NCI-H526 (cell line): ENCODE measurements around the gene FAM210B.
"Not testable (repeated sequence)": the region's sequence is repeated elsewhere in the genome, so short reads cannot be mapped to it uniquely, and the experiment has no call there.

ENCODE experiments used
- DNase-seq, 2 experiments: peaks; one replicate each; lab custom pipeline; 2025; lab: John Stamatoyannopoulos, UW

Gene FAM210B, protein sequence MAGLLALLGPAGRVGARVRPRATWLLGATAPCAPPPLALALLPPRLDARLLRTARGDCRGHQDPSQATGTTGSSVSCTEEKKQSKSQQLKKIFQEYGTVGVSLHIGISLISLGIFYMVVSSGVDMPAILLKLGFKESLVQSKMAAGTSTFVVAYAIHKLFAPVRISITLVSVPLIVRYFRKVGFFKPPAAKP

GRCh38 chr20:56358600-56359211 is at the start of gene FAM210B:
FAM210B (plus strand) TSS chr20:56358974; CDS start chr20:56359006, 32 bp downstream.
- DNase-seq = peak; percentile 73 to 95

DNA sequence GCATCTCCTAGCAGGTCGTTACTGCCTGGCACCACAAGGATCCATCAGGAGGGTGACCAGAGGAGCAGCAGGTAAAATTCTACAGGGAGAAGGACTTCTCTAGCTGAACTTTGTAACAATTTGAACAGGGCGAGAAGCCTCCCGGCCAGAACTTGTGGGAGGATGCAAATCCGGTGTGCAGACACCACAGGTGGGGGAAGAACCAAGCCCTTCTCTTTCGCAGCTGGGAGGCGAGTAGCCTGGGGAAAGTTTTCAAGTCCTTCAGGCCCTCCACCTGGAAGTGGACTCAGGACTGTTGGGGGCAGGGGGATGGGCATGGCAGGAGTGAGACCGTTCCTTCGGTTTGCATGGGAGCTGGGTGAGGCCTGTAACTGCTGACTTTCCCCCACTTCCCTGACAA is 42.7 kb upstream of the FAM210B start:
- DNase-seq = peak in 1 of 2 experiments; percentile 8

DNA sequence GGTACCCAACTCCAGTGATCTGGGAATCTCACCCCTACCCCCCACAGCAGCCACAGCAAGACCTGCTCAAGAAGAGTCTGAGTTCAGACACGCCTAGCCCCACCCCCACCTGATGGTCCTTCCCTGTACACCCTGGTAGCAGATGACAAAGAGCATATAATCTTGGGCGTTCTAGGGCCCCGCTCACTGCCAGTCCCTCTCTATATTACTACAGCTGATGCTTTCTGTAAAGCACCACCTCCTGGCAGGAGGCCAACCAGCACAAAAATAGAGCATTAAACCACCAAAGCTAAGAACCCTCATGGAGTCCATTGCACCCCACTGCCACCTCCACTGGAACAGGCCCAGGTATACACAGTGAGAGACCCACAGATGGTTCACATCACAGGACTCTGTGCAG is 42.3 kb upstream of the FAM210B start:
- DNase-seq = no peak

DNA sequence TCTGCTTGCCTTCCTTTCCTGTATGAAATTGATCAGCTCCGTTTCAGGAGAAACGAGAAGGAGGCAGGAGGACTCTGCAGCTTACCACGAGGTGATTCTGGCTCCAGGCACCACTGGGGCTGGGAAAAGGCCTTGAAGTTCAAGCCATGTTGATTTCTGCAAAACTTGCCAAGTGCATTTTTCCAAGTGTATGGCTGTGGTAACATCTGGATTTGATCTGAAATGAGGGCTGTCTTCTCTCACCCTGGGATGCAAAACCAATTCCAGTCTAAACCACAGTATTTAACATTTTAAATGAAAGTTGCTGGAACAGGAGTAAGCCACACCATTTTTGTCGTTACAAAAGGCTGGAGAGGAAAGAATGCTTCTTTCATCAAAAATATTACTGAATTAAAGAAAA is 36.1 kb upstream of the FAM210B start:
- DNase-seq = no peak

- DNase-seq = no peak
Measured at GRCh38 chr20:56323206-56323605, 35.6 kb upstream of the FAM210B start.

- DNase-seq = no peak
Measured at GRCh38 chr20:56323656-56324055, 35.1 kb upstream of the FAM210B start.

DNA sequence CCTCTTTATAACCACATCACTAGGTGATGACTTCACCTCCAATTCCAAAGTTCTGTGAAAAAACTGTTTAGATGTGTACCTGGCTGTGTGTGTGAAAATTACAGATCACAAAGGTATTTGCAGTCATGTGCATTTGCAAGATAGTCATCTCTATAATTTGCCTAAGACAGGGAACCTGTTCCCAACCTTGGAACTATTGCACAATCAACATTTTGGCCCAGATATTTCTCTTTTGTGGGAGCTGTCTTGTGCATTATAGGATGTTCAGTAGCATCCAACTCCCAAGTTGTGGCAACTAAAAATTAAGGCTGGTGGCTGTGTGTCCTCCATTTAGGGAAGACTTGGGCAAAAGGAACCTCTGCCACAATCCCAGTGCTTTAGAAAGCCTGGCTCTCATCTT is 34.0 kb upstream of the FAM210B start:
- no peak for DNase-seq

- DNase-seq = no peak
Measured at GRCh38 chr20:56328861-56329260, 29.9 kb upstream of the FAM210B start.

DNA sequence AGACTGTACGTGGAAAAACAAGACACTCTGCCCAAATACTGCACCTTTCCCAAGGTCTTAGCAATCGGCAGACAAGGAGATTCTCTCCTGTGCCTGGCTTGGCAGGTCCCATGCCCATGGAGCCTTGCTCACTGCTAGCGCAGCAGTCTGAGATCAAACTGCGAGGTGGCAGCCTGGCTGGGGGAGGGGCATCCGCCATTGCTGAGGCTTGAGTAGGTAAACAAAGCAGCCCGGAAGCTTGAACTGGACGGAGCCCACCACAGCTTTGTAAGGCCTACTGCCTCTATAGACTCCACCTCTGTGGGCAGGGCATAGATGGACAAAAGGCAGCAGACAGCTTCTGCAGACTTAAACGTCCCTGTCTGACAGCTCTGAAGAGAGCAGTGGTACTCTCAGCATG is 22.1 kb upstream of the FAM210B start:
- not testable (repeated sequence) for DNase-seq

GRCh38 chr20:56342783-56343182 is 16.0 kb upstream of the FAM210B start:
- DNase-seq = no peak

DNA sequence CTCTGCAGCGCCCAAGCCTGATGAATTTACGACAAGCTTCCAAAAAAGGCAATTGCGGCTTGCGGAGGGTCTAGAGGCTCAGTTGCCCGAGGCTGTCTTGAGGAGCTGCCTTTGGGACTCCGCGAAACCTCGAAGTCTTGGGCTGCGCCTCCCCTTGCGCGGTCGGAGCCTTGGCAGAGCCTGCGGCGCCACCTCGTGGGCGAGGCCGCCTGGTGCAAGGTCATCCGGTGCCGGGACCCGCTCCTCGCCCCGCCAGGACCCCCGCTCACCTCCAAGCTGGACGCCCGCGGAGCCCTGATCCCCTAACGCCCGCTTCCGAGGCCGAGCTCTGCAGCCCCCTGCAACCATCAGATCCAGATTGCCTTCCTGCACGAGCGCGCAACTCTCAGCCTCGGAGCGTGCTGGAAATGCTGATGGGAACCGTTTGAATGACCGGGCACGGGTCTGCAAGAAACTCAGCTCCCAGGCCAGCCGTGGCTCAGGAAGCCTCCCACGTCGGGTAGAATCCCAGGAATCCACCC is 14.9 kb upstream of the FAM210B start:
- DNase-seq = peak in 1 of 2 experiments; percentile 71

- no peak for DNase-seq
Measured at GRCh38 chr20:56345911-56346310, 12.9 kb upstream of the FAM210B start.

DNA sequence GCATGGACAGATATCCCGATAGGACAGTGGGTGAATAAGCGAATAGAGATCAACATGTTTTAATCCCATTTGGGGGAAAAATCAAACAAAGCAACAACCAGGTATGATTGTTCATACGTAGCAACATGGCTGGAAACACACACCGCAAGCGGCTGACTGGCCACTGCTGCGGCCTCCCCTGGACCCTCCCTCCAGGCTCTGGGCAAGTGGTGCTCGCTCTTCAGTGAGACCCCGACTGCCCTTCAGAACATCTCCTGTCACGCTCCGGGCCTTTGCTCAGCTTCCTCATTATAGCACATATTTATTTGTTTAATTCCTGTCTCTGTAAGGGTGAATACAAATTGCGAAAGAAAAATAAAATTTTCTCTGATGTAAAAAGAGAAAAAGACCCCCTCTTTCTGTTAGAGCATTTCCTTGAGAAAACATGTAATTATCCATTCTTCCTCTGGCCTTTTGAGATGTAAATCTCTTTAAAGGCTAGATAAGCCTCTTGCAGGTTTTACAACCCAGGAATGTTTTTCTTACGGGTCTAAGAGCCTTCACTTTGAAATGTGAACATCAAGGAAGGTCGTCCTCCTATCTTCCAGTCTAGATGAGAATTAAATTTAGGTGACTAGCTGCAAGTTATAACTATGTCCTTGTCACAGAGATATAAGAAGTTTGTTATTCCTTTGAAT is 11.0 kb upstream of the FAM210B start:
- no peak for DNase-seq

GRCh38 chr20:56348305-56348693 is 10.5 kb upstream of the FAM210B start:
- DNase-seq = no peak

DNA sequence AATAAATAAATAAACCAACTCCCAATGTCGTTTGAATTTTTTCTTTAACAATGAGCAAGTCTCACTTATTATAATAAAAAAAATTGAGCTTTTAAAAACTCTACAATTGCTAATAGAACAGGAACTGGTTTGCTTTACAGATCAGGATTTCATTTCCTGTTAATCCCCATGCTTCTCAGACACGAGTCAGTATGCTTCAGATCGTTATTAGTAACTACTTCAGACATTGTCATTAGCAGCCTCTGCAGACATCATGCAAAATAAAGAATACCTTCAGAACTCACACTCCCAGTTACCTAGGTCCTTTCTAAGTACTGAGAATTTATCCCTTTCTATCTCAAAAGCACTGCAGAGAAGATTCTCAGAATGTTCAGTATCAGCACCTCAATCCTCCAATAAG is 10.0 kb upstream of the FAM210B start:
- DNase-seq = no peak

DNA sequence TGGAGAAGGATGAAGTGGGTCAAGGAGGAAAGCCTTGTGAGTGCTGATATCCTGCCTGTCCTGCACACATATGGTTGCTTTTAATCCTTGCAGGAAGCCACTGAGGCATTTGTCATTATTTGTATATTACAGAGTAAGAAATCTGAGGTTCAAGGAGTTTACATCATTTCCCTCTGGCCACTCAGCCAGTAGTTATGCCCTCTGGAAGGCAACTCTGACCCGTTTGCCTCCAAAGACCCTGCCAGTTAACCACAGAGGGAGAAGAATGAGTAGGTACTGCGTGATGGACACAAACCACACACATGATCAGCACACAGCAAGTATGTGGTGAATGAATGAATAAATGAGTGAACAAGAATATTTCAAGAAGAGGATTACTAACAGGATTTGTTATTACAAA is 7.9 kb upstream of the FAM210B start:
- no peak for DNase-seq

- DNase-seq = no peak
Measured at GRCh38 chr20:56352345-56353055, 6.3 kb upstream of the FAM210B start.

DNA sequence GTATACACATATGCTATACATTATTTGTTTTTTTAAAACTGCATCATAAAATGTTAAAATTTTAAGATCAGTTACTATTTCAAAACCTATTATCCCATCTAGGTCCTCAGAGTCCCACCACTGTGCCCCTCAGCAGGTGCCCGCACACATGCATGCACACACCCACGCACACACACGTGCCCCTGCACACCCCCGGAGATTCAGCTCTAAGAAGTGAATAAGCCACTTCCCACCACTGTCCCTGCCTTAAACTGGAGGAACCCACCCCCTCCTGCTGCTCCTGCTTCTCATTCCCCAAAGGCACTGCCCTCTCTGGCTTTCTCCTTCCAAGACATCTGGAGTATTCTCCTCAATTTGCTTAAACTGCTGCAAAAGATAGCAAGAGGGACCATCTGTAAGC is 5.4 kb upstream of the FAM210B start:
- no peak for DNase-seq

DNA sequence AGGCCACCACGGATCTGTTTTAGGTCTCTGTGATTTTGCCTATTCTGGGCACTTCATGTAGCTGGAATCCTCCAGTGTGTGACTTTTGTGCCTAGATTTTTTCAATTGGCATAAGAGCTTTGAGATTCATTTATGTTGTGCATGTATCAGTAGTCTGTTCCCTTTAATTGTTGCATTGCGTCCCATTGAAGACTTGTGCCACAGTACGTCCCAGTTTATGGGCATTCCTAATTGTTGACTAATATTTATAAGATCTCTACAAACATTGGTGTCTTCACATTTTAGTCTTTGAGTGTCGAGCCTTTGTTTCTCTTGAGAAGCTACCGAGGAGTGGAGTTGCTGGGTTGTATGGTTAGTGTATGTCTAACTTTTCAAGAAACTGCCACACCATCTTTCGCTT is 704 bp upstream of the FAM210B start:
- no peak for DNase-seq

GRCh38 chr20:56359212-56360132 is 698 bp downstream of the FAM210B start:
- peak; percentile 56 to 84 for DNase-seq

- no peak for DNase-seq
Measured at GRCh38 chr20:56360133-56360907, 1.5 kb downstream of the FAM210B start.
